ENCODE measurements around the gene SPR. TPM values are rescaled to one million over a fixed set of nuclear protein-coding genes. Genes with fewer than 3 reads are reported as not detected.
A peak's percentile ranks its signal among the peaks of the same experiment; 100 is the strongest.

SPR gene
- 53.5 TPM for total RNA-seq
- long read RNA-seq, transcript SPR-201 (3 exons, 1,480 nt), result major isoform, 144 of 163 reads
- long read RNA-seq, partial matches to known transcripts, result 14 of 163 reads
- long read RNA-seq, other reads (novel, unspliced or antisense), result 4 of 163 reads

- no peaks in the 10 kb centered on the region for H3K27me3 ChIP-seq (ENCODE audit: low read depth)
- intact Hi-C loops (cut with micrococcal nuclease), result no loop called here
- H3K4me3 ChIP-seq, result peak within 1 kb of the TSS; percentile 83
- TF ChIP-seq CTCF (IDR thresholded peaks at IDR 0.05; ENCODE audit: borderline replicate concordance), result no peak
- peaks cover 39% of the 10 kb centered on the region for H3K4me1 ChIP-seq
- peak within 1 kb of the TSS; percentile 93 for H3K27ac ChIP-seq (replicated peaks)
- peak; percentile 85 for DNase-seq
- peaks cover 21% of the 10 kb centered on the region for H3K36me3 ChIP-seq
- no peaks in the 10 kb centered on the region for H3K9me3 ChIP-seq (replicated peaks)
These were observed at the start of gene SPR for GRCh38 chr2:72887032-72887739. Gene SPR, plus strand, starts transcription at chr2:72887408. Its CDS starts 25 bp downstream, at chr2:72887433.

- H3K36me3 ChIP-seq, result no peaks in the 10 kb centered on the region
- H3K27me3 ChIP-seq (ENCODE audit: low read depth), result no peaks in the 10 kb centered on the region
- H3K4me3 ChIP-seq, result no peak overlapping the region
- DNase-seq, result no peak
- TF ChIP-seq CTCF (IDR thresholded peaks at IDR 0.05; ENCODE audit: borderline replicate concordance), result no peak
- H3K27ac ChIP-seq (replicated peaks), result no peak overlapping the region
- intact Hi-C loops (cut with micrococcal nuclease), result no loop called here
- no peaks in the 10 kb centered on the region for H3K9me3 ChIP-seq (replicated peaks)
- H3K4me1 ChIP-seq, result no peaks in the 10 kb centered on the region
These were observed 47.1 kb upstream of the SPR start for GRCh38 chr2:72840066-72840465.

GRCh38 chr2:72841462-72842125 is 45.6 kb upstream of the SPR start:
- no peak for TF ChIP-seq CTCF (IDR thresholded peaks at IDR 0.05; ENCODE audit: borderline replicate concordance)
- intact Hi-C loops (cut with micrococcal nuclease), result no loop called here
- H3K9me3 ChIP-seq (replicated peaks), result no peaks in the 10 kb centered on the region

GRCh38 chr2:72843301-72843700 is 43.9 kb upstream of the SPR start:
- Histone ChIP-seq H3K4me1 (no peaks in the 10 kb centered on the region), H3K9me3 (replicated peaks) (no peaks in the 10 kb centered on the region), H3K4me3 (no peak overlapping the region), H3K27me3 (ENCODE audit: low read depth) (no peaks in the 10 kb centered on the region), H3K36me3 (no peaks in the 10 kb centered on the region), H3K27ac (replicated peaks) (no peak overlapping the region)
- TF ChIP-seq CTCF (IDR thresholded peaks at IDR 0.05; ENCODE audit: borderline replicate concordance), result no peak
- intact Hi-C loops (cut with micrococcal nuclease), result no loop called here
- no peak for DNase-seq

More at GRCh38 chr2:72841462-72842125, 45.6 kb upstream of the SPR start:
- Histone ChIP-seq H3K4me1 (no peaks in the 10 kb centered on the region), H3K4me3 (no peak overlapping the region), H3K36me3 (no peaks in the 10 kb centered on the region), H3K27ac (replicated peaks) (no peak overlapping the region), H3K27me3 (ENCODE audit: low read depth) (no peaks in the 10 kb centered on the region)
- no peak for DNase-seq

- no peak for DNase-seq
- Histone ChIP-seq H3K27me3 (ENCODE audit: low read depth) (peaks cover 7% of the 10 kb centered on the region), H3K9me3 (replicated peaks) (no peaks in the 10 kb centered on the region), H3K27ac (replicated peaks) (no peak overlapping the region), H3K36me3 (no peaks in the 10 kb centered on the region), H3K4me3 (no peak overlapping the region), H3K4me1 (no peaks in the 10 kb centered on the region)
- TF ChIP-seq CTCF (IDR thresholded peaks at IDR 0.05; ENCODE audit: borderline replicate concordance), result no peak
- intact Hi-C loops (cut with micrococcal nuclease), result no loop called here
These were observed 40.8 kb upstream of the SPR start for GRCh38 chr2:72846171-72847095.
